ENCODE data around the gene TOM1. TPM values are rescaled to one million over a fixed set of nuclear protein-coding genes. Genes with fewer than 3 reads are reported as not detected.

Gene TOM1
- total RNA-seq, 1 donor from 2014 or later: 38.2 TPM

GRCh38 chr22:35375526-35375925 lies 75.8 kb downstream of the TOM1 start:
- Mint-ChIP-seq H3K27ac (peak overlapping the region; percentile 67), H3K4me1 (ENCODE audit: low read depth) (peaks cover 47% of the 10 kb centered on the region), H3K27me3 (no peaks in the 10 kb centered on the region), H3K9me3 (ENCODE audit: low read depth) (no peaks in the 10 kb centered on the region), H3K4me3 (ENCODE audit: low read depth) (no peak overlapping the region), H3K36me3 (ENCODE audit: insufficient read depth) (peaks cover 2% of the 10 kb centered on the region)
- TF ChIP-seq, protein P1, sequence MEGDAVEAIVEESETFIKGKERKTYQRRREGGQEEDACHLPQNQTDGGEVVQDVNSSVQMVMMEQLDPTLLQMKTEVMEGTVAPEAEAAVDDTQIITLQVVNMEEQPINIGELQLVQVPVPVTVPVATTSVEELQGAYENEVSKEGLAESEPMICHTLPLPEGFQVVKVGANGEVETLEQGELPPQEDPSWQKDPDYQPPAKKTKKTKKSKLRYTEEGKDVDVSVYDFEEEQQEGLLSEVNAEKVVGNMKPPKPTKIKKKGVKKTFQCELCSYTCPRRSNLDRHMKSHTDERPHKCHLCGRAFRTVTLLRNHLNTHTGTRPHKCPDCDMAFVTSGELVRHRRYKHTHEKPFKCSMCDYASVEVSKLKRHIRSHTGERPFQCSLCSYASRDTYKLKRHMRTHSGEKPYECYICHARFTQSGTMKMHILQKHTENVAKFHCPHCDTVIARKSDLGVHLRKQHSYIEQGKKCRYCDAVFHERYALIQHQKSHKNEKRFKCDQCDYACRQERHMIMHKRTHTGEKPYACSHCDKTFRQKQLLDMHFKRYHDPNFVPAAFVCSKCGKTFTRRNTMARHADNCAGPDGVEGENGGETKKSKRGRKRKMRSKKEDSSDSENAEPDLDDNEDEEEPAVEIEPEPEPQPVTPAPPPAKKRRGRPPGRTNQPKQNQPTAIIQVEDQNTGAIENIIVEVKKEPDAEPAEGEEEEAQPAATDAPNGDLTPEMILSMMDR (IDR thresholded peaks at IDR 0.05; ENCODE audit: unreplicated experiment): no peak
- DNase-seq (ENCODE audit: low spot score, unreplicated experiment): no peak

DNA sequence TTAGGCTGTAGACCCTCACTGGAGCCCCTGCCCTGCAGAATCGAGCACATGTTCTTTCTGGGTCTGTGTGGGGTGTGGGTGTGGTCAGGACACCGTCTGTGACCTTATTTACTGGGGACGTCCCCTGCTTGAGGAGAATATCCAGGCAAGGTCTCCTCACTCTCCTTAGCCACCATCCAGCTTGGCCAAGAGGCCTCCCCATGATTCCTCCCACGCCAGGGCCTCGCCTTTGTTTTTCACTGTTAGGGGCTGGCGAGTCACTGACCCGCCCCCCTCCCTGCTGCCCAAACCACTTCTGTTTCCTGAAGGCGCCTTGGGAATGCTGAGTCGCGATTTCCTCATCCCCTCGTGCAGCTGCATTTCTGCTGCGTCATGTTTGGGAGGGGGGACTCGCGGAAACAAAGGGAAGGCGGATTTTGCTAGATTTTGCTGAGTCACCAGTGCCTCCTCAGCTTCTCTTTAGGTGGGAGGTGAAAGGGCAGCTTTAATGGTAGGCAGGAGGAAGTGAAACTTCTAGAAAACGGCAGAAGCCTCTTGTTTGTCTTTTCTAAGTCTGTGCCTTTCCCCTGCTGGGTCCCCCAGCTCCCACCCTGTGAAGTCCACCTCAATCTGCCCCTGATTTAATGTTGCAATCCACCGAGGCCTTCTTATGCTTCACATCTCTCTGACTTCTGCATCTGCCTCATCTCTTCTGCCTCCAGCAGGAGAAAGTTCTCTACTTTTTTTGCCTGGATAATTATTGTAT lies 77.2 kb downstream of the TOM1 start:
- no peak overlapping the region for H3K4me3 Mint-ChIP-seq (ENCODE audit: low read depth)
- peak; percentile 75 for DNase-seq (ENCODE audit: low spot score, unreplicated experiment)
- H3K4me1 Mint-ChIP-seq (ENCODE audit: low read depth): peaks cover 52% of the 10 kb centered on the region
- no peaks in the 10 kb centered on the region for H3K27me3 Mint-ChIP-seq
- H3K9me3 Mint-ChIP-seq (ENCODE audit: low read depth): no peaks in the 10 kb centered on the region
- H3K27ac Mint-ChIP-seq: peak overlapping the region; percentile 96
- peaks cover under 1% of the 10 kb centered on the region for H3K36me3 Mint-ChIP-seq (ENCODE audit: insufficient read depth)
- TF ChIP-seq, protein P1 (IDR thresholded peaks at IDR 0.05; ENCODE audit: unreplicated experiment): no peak

- no peaks in the 10 kb centered on the region for H3K36me3 Mint-ChIP-seq (ENCODE audit: insufficient read depth)
- H3K9me3 Mint-ChIP-seq (ENCODE audit: low read depth): no peaks in the 10 kb centered on the region
- TF ChIP-seq, protein P1 (IDR thresholded peaks at IDR 0.05; ENCODE audit: unreplicated experiment): no peak
- H3K4me3 Mint-ChIP-seq (ENCODE audit: low read depth): no peak overlapping the region
- H3K27me3 Mint-ChIP-seq: no peaks in the 10 kb centered on the region
- peak overlapping the region; percentile 96 for H3K27ac Mint-ChIP-seq
- peaks cover 47% of the 10 kb centered on the region for H3K4me1 Mint-ChIP-seq (ENCODE audit: low read depth)
- no peak for DNase-seq (ENCODE audit: low spot score, unreplicated experiment)
These were observed 78.0 kb downstream of the TOM1 start for GRCh38 chr22:35377735-35378134.

GRCh38 chr22:35378621-35379020 lies 78.9 kb downstream of the TOM1 start:
- TF ChIP-seq, protein P1 (IDR thresholded peaks at IDR 0.05; ENCODE audit: unreplicated experiment): no peak
- Mint-ChIP-seq H3K27me3 (no peaks in the 10 kb centered on the region), H3K4me1 (ENCODE audit: low read depth) (peaks cover 47% of the 10 kb centered on the region), H3K4me3 (ENCODE audit: low read depth) (peak overlapping the region; percentile 44), H3K36me3 (ENCODE audit: insufficient read depth) (no peaks in the 10 kb centered on the region), H3K27ac (peak overlapping the region; percentile 92), H3K9me3 (ENCODE audit: low read depth) (no peaks in the 10 kb centered on the region)
- no peak for DNase-seq (ENCODE audit: low spot score, unreplicated experiment)

DNA sequence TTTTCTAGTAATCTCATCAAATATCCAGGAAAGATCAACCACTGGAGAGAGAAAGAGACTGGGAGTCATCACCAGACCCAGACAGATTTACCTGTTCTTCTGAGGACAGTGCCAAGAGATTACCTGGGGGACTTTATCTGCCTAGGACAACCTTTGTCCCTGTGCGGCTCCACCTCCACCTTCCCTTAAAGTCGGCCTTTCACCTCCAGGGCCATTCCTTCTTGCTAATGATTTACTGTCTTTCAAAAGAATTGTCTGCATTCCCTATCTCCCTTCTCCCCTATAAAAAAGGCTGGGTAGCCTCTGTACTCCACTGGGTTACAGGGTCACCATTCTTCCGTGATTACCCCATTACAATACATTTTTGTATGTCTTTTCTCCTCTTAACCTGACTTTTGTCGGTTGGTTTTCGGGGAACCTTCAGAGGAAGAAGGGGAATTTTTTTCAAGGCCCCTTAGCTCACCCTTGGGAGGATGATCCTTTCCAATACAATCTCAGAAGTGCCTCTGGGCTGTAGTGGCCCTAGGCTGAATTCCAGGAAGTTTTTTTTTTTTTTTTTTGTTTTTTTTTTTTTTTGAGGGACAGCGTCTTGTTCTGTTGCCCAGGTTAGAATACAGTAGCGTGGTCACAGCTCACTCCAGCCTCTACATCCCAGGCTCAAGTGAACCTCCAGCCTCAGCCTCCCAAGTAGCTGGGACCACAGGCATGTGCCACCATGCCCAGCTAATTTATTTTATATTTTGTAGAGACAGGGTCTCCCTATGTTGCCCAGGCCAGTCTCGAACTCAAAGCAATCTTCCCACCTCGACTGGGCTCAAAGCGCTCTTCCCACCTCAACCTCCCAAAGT lies 79.7 kb downstream of the TOM1 start:
- Mint-ChIP-seq H3K27me3 (no peaks in the 10 kb centered on the region), H3K36me3 (ENCODE audit: insufficient read depth) (no peaks in the 10 kb centered on the region), H3K27ac (peak overlapping the region; percentile 92), H3K4me1 (ENCODE audit: low read depth) (peaks cover 45% of the 10 kb centered on the region), H3K4me3 (ENCODE audit: low read depth) (peak overlapping the region; percentile 44), H3K9me3 (ENCODE audit: low read depth) (no peaks in the 10 kb centered on the region)
- TF ChIP-seq, protein P1 (IDR thresholded peaks at IDR 0.05; ENCODE audit: unreplicated experiment): no peak
- no peak for DNase-seq (ENCODE audit: low spot score, unreplicated experiment)

Measured in progenitor cell of endocrine pancreas (in vitro differentiated cells).